ENCODE measurements around the gene C2CD3. TPM values are rescaled to one million over a fixed set of nuclear protein-coding genes. Genes with fewer than 3 reads are reported as not detected.

The C2CD3 gene
- total RNA-seq, 4 donors from 2014 or later, result 28.2 to 46.9 (median 35.1) TPM

GRCh38 chr11:74035264-74035663 is 135.5 kb downstream of the C2CD3 start:
- H3K4me1 ChIP-seq, result no peaks in the 10 kb centered on the region
- no peak for DNase-seq (ENCODE audit: low spot score in 2 of 2)
- no peaks in the 10 kb centered on the region for H3K9me3 ChIP-seq
- no peak overlapping the region for H3K4me3 ChIP-seq
- 50 to 61% methylated on average over 1 of the region's 1 CpG for WGBS, 2 donors
- no peak overlapping the region for H3K27ac ChIP-seq
- H3K27me3 ChIP-seq, result no peaks in the 10 kb centered on the region
- peaks cover 0 to 100% (median 0%) of the 10 kb centered on the region in 3 donors for H3K36me3 ChIP-seq
- TF ChIP-seq POLR2A (IDR thresholded peaks at IDR 0.05) (no peak), EP300 (IDR thresholded peaks at IDR 0.05) (no peak), CTCF (IDR thresholded peaks at IDR 0.05) (no peak)

- Histone ChIP-seq H3K36me3 (peaks cover 0 to 97% (median 0%) of the 10 kb centered on the region in 3 donors), H3K4me1 (no peaks in the 10 kb centered on the region), H3K9me3 (no peaks in the 10 kb centered on the region), H3K4me3 (no peak overlapping the region), H3K27ac (no peak overlapping the region), H3K27me3 (no peaks in the 10 kb centered on the region)
- 97 to 98% methylated on average over 3 of the region's 3 CpGs for WGBS, 2 donors
- DNase-seq (ENCODE audit: low spot score in 2 of 2), result no peak
- TF ChIP-seq EP300 (IDR thresholded peaks at IDR 0.05) (no peak), POLR2A (IDR thresholded peaks at IDR 0.05) (no peak), CTCF (IDR thresholded peaks at IDR 0.05) (no peak)
These were observed 137.8 kb downstream of the C2CD3 start for GRCh38 chr11:74033046-74033445.

DNA sequence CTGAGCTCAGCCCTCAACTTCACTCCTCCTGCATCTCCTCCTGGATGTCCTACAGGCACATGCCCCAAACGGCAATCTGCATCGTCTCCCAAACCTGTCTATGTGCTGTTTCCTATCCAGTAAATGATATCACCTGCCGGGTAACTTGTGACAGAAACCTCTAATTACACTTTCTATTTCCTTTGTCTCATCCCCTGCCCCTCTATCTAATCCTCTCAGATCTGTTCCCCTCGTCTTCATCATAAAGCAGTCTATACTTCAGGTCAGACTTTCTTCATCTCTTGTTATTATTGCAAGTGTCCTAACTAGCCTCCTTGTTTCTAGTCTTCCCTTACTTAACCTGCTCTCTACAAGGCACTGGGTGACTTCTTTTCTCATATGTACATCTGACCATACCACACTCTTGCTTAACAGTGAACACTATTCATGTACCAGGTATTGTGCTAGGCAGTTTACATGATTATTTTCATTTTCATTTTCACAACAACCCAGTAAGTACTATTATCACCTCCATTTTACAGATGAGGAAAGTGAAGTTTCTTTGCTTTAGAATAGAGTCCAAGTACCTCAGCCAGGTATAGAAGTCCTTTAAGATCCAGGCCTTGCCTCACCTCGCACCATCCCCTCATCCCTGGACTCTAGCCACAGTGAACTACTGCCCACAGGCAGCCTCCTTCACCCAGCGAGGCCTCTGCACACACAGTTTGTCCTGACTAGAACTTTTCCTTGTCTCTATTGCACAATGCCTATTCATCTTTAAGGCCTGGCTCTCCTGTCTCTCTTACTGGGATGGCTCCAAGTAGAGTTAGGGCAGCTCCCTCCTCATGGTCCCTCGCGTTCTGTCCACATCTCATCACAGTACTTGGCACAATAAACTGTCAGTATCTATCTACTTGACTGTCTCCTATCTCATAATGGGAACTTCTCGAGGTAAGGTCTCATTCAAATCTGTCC is 139.8 kb downstream of the C2CD3 start:
- WGBS, 2 donors, result 86 to 94% methylated on average over 9 of the region's 9 CpGs
- peaks cover 0 to 94% (median 0%) of the 10 kb centered on the region in 3 donors for H3K36me3 ChIP-seq
- no peak overlapping the region for H3K27ac ChIP-seq

DNA sequence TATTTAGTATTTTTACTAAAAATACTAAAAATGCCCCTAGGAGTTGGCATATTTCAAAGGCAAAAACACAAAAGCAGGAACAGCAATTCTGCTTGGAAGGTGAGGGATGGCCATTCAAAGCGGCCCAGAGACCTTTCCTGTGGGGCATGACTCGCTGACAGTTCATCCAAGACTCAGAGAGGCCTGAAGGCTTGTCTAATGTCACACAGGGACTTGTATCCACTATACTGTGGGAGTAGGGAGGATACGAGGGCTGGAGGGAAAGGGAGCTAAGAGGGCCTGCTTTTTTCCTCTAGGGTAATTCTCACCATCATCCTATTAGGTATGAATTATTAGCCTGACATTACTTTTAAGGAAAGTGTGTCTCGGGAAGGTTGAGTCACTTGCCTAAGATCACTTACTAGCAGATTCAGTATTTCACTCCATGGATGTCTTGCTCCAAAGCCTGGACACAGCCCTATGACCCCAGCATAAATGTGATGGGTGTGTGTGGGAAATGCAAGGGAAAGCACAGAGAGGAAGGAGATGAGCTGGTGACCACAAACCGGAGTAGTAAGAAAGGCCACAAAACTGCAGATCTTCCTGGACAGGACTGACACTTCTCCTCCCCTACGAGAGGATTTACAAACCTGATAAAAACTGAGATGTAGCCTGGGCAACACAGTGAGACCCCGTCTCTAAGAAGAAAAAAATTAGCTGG is 145.2 kb downstream of the C2CD3 start:
- Histone ChIP-seq H3K27ac (no peak overlapping the region), H3K27me3 (no peaks in the 10 kb centered on the region), H3K36me3 (peaks cover 0 to 63% (median 0%) of the 10 kb centered on the region in 3 donors), H3K9me3 (no peaks in the 10 kb centered on the region), H3K4me3 (no peak overlapping the region), H3K4me1 (peaks cover 0 to 23% (median 2%) of the 10 kb centered on the region in 4 donors)
- TF ChIP-seq CTCF (IDR thresholded peaks at IDR 0.05) (no peak), POLR2A (IDR thresholded peaks at IDR 0.05) (no peak), EP300 (IDR thresholded peaks at IDR 0.05) (no peak)
- WGBS, 2 donors, result 87 to 89% methylated on average over 7 of the region's 7 CpGs
- no peak for DNase-seq (ENCODE audit: low spot score in 2 of 2)

More for the DNA sequence above, 139.8 kb downstream of the C2CD3 start:
- DNase-seq (ENCODE audit: low spot score in 2 of 2), result no peak
- Histone ChIP-seq H3K4me1 (no peaks in the 10 kb centered on the region), H3K27me3 (no peaks in the 10 kb centered on the region), H3K4me3 (no peak overlapping the region), H3K9me3 (no peaks in the 10 kb centered on the region)
- TF ChIP-seq EP300 (IDR thresholded peaks at IDR 0.05) (no peak), CTCF (IDR thresholded peaks at IDR 0.05) (no peak)

Measured in tibial nerve (tissue), 4 donors.